Stimulated activated CD4-positive, alpha-beta T cell treated with anti-CD3 and anti-CD28 coated beads, Interleukin-15, amount 100 ng/mL, for 24 hours (primary cell): ENCODE results near the gene NECTIN2.

Source experiments
- DNase-seq: peaks from one replicate; pipeline ENCODE4 v3.0.0-alpha.2; 2020

Gene NECTIN2

GRCh38 chr19:44845612-44846454, at the start of gene NECTIN2:
Gene NECTIN2, plus strand, starts transcription at chr19:44846297. Its CDS starts 229 bp downstream, at chr19:44846526.
- DNase-seq = peak; percentile 96

- DNase-seq = no peak
Observed at GRCh38 chr19:44796701-44797115, 49.4 kb upstream of the NECTIN2 start.

GRCh38 chr19:44799627-44800346, 46.3 kb upstream of the NECTIN2 start:
- DNase-seq = no peak

GRCh38 chr19:44800461-44800860, 45.6 kb upstream of the NECTIN2 start:
- DNase-seq = peak; percentile 89

- DNase-seq = no peak
Observed at GRCh38 chr19:44803442-44804428, 42.4 kb upstream of the NECTIN2 start.

- no peak for DNase-seq
Observed at GRCh38 chr19:44806291-44806690, 39.8 kb upstream of the NECTIN2 start.

- DNase-seq = no peak
Observed at GRCh38 chr19:44807162-44807561, 38.9 kb upstream of the NECTIN2 start.

GRCh38 chr19:44807652-44808462, 38.2 kb upstream of the NECTIN2 start:
- DNase-seq = no peak

GRCh38 chr19:44808463-44809371, 37.4 kb upstream of the NECTIN2 start, which contains the start of gene BCAM:
Gene BCAM, plus strand, starts transcription at chr19:44809103. Its CDS starts 22 bp downstream, at chr19:44809125.
- no peak for DNase-seq

GRCh38 chr19:44809577-44810233, 36.4 kb upstream of the NECTIN2 start:
- no peak for DNase-seq

- no peak for DNase-seq
Observed at GRCh38 chr19:44810234-44811121, 35.6 kb upstream of the NECTIN2 start.

GRCh38 chr19:44811122-44811419, 35.0 kb upstream of the NECTIN2 start:
- DNase-seq = no peak

- DNase-seq = no peak
Observed at GRCh38 chr19:44812142-44812718, 33.9 kb upstream of the NECTIN2 start.

- DNase-seq = no peak
Observed at GRCh38 chr19:44813070-44813840, 32.8 kb upstream of the NECTIN2 start.

GRCh38 chr19:44813841-44814470, 32.1 kb upstream of the NECTIN2 start:
- DNase-seq = no peak

- DNase-seq = no peak
Observed at GRCh38 chr19:44814517-44814916, 31.6 kb upstream of the NECTIN2 start.

GRCh38 chr19:44816301-44816700, 29.8 kb upstream of the NECTIN2 start:
- DNase-seq = no peak
